OCI-LY3 (cell line): ENCODE results near the gene KRTAP5-11.

ENCODE experiments used
- CTCF ChIP-seq: fragments of 200-600, 300-600 bp; sonication (generic); IDR thresholded peaks from 2 replicates; pipeline ENCODE4 v1.5.1; 2014; ENCODE audit warnings: antibody characterized with exemption, low read length, low read depth
- EZH2phosphoT487 ChIP-seq: fragments of 200-600 bp; shearing (Covaris generic); IDR thresholded peaks from 2 replicates; pipeline ENCODE4 v1.6.1; 2018; ENCODE audit warnings: antibody characterized with exemption, mixed run types, low read depth

GRCh38 chr11:71551711-71552110, 31.0 kb downstream of the KRTAP5-11 start:
- TF ChIP-seq CTCF (no peak), EZH2phosphoT487 (no peak)
